Upper lobe of left lung (tissue), 6 donors: ENCODE data around the gene EYA2. TPM values are rescaled to one million over a fixed set of nuclear protein-coding genes. Genes with fewer than 3 reads are reported as not detected.

Source experiments
- ATAC-seq, 2 donors: fragments of 200-7000 bp; cut with Tn5 transposase; one replicate each; pipeline ENCODE4 v1.9.1; 2022; ENCODE audit warnings: mild to moderate bottlenecking in 2 of 2, moderate library complexity in 2 of 2; ENCODE audit not compliant: low FRiP score in 2 of 2
- DNase-seq, 2 donors: peaks; one replicate each; pipeline ENCODE4 v3.0.0-alpha.2; 2019 to 2020
- H3K27ac ChIP-seq, 4 donors: fragments of 200-600 bp; sonication (generic); one replicate each; pipeline ENCODE4 v1.5.1; 2016 to 2019
- H3K27me3 ChIP-seq, 4 donors: fragments of 200-600 bp; sonication (generic); one replicate each; pipeline ENCODE4 v1.5.1; 2017 to 2019
- H3K36me3 ChIP-seq, 4 donors: fragments of 200-600 bp; sonication (generic); one replicate each; pipeline ENCODE4 v1.5.1; 2016 to 2019
- H3K4me1 ChIP-seq, 4 donors: fragments of 200-600 bp; sonication (generic); one replicate each; pipeline ENCODE4 v1.5.1; 2018 to 2019
- H3K4me3 ChIP-seq, 4 donors: fragments of 200-600 bp; sonication (generic); one replicate each; pipeline ENCODE4 v1.5.1; 2017 to 2019; ENCODE audit warnings: mild to moderate bottlenecking in 2 of 4, moderate library complexity in 1 of 4
- H3K9me3 ChIP-seq, 4 donors: fragments of 200-600 bp; sonication (generic); one replicate each; pipeline ENCODE4 v1.5.1; 2018 to 2019
- EP300 ChIP-seq, 4 donors: sonication (generic); formaldehyde crosslinking; IDR thresholded peaks; one replicate each; pipeline ENCODE4 v1.5.1; 2017; ENCODE audit warnings: antibody characterized with exemption in 4 of 4, control low read depth in 2 of 4
- POLR2A ChIP-seq, 4 donors: fragments of 450-650 bp; IDR thresholded peaks; one replicate each; pipeline ENCODE4 v1.5.1; 2016 to 2017; ENCODE audit warnings: antibody characterized with exemption in 4 of 4, mild to moderate bottlenecking in 2 of 4
- POLR2AphosphoS5 ChIP-seq, 2 donors: sonication (generic); formaldehyde crosslinking; IDR thresholded peaks; one replicate each; pipeline ENCODE4 v1.5.1; 2017; ENCODE audit warnings: antibody characterized with exemption in 2 of 2
- WGBS, 2 donors: methylation state at CpG; one replicate each; pipeline ENCODE4 v1.1.5; 2017 to 2018; 5-methylcytosine and 5-hydroxymethylcytosine counted together
- total RNA-seq, 6 donors: library from RNA; depleted of rRNA in 4 of 6; stranded (reverse); fragments of >200 nt in 4 of 6; gene quantifications; one replicate each; pipeline versions ENCODE4 v1.1.0 to v1.2.1, GENCODE V29; 2016 to 2021
- TF ChIP-seq, protein P1 (sequence below), 6 experiments: fragments of 450-650 bp in 4 of 6; fragments of 200-600 bp in 2 of 6; sonication (generic) in 2 of 6; IDR thresholded peaks; one replicate each; pipeline ENCODE4 v1.5.1; 2016 to 2019; ENCODE audit warnings: antibody characterized with exemption in 6 of 6
- donor health status: DM: no; HTN: no; CAD: no; lungs with moderate emphysema.
- donor health status: DM: no; HTN: yes; CAD: no; lungs with severe emphysema.

Gene EYA2
- total RNA-seq, 6 donors from 2014 or later = 0.66 to 9.4 (median 3.0) TPM

- DNase-seq = no peak
- Histone ChIP-seq H3K27ac (no peak overlapping the region), H3K36me3 (no peaks in the 10 kb centered on the region), H3K4me1 (no peaks in the 10 kb centered on the region), H3K4me3 (no peak overlapping the region), H3K27me3 (no peaks in the 10 kb centered on the region), H3K9me3 (peaks cover 0 to 9% (median 0%) of the 10 kb centered on the region in 4 donors)
- no peak for ATAC-seq
- TF ChIP-seq POLR2AphosphoS5 (IDR thresholded peaks at IDR 0.05) = no peak
- TF ChIP-seq, protein P1, sequence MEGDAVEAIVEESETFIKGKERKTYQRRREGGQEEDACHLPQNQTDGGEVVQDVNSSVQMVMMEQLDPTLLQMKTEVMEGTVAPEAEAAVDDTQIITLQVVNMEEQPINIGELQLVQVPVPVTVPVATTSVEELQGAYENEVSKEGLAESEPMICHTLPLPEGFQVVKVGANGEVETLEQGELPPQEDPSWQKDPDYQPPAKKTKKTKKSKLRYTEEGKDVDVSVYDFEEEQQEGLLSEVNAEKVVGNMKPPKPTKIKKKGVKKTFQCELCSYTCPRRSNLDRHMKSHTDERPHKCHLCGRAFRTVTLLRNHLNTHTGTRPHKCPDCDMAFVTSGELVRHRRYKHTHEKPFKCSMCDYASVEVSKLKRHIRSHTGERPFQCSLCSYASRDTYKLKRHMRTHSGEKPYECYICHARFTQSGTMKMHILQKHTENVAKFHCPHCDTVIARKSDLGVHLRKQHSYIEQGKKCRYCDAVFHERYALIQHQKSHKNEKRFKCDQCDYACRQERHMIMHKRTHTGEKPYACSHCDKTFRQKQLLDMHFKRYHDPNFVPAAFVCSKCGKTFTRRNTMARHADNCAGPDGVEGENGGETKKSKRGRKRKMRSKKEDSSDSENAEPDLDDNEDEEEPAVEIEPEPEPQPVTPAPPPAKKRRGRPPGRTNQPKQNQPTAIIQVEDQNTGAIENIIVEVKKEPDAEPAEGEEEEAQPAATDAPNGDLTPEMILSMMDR (IDR thresholded peaks at IDR 0.05) = no peak
- TF ChIP-seq POLR2A (IDR thresholded peaks at IDR 0.05) = no peak
- no peak for TF ChIP-seq EP300 (IDR thresholded peaks at IDR 0.05)
- 69 to 86% methylated on average over 3 of the region's 3 CpGs for WGBS, 2 donors
Measured at GRCh38 chr20:47027456-47027855, 132.8 kb downstream of the EYA2 start.

DNA sequence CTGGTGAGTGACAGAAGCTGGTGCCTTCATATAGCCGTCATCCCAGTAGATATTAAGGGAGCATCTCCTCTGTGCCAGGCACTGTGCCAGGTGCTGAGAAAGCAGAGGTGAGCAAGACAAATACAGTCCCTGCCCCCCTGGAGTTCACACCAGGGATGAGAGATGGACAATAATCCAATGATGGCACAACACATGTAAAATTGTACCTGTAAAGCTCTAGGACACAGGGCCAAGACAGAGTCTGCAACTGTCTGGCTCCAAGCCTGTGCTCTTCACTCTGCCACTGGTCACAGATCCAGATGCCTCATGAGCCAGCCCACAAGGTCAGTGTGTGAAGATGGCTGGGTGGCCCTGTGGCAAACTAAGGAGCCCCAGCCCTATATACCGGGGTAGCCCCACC, 133.8 kb downstream of the EYA2 start:
- ATAC-seq (no peak), DNase-seq (no peak)
- Histone ChIP-seq H3K27ac (no peak overlapping the region), H3K4me3 (no peak overlapping the region), H3K4me1 (no peaks in the 10 kb centered on the region), H3K36me3 (no peaks in the 10 kb centered on the region), H3K27me3 (no peaks in the 10 kb centered on the region), H3K9me3 (peaks cover 0 to 9% (median 0%) of the 10 kb centered on the region in 4 donors)
- TF ChIP-seq POLR2AphosphoS5 (IDR thresholded peaks at IDR 0.05) (no peak), EP300 (IDR thresholded peaks at IDR 0.05) (no peak), POLR2A (IDR thresholded peaks at IDR 0.05) (no peak)
- TF ChIP-seq, protein P1 (IDR thresholded peaks at IDR 0.05) = no peak
- WGBS, 2 donors = 97 to 98% methylated on average over 2 of the region's 2 CpGs

DNA sequence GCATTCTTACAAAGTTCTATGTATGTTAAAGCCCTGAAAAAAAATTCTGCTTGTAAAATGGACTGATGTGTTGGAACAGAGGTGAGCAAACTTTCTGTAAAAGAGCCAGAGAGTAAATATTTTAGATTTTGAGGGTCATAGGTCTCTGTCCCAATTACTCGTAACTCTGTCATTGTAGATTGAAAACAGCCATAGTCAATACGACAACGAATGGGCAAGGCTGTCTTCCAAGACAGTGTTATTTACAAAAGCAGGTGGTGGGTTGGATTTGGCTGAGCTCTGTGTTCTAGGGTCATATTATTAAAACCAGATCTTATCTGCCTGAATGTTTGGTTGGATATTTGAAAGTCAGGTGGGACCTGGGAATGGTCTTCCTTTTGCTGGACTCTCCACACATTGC, 135.2 kb downstream of the EYA2 start:
- 68 to 72% methylated on average over 3 of the region's 3 CpGs for WGBS, 2 donors
- TF ChIP-seq EP300 (IDR thresholded peaks at IDR 0.05) = no peak
- TF ChIP-seq POLR2A (IDR thresholded peaks at IDR 0.05) = no peak
- TF ChIP-seq, protein P1 (IDR thresholded peaks at IDR 0.05) = no peak
- no peak for TF ChIP-seq POLR2AphosphoS5 (IDR thresholded peaks at IDR 0.05)
- Histone ChIP-seq H3K9me3 (peaks cover 0 to 9% (median 0%) of the 10 kb centered on the region in 4 donors), H3K4me1 (no peaks in the 10 kb centered on the region), H3K27me3 (no peaks in the 10 kb centered on the region), H3K4me3 (no peak overlapping the region), H3K27ac (no peak overlapping the region), H3K36me3 (no peaks in the 10 kb centered on the region)
- ATAC-seq (no peak), DNase-seq (no peak)

DNA sequence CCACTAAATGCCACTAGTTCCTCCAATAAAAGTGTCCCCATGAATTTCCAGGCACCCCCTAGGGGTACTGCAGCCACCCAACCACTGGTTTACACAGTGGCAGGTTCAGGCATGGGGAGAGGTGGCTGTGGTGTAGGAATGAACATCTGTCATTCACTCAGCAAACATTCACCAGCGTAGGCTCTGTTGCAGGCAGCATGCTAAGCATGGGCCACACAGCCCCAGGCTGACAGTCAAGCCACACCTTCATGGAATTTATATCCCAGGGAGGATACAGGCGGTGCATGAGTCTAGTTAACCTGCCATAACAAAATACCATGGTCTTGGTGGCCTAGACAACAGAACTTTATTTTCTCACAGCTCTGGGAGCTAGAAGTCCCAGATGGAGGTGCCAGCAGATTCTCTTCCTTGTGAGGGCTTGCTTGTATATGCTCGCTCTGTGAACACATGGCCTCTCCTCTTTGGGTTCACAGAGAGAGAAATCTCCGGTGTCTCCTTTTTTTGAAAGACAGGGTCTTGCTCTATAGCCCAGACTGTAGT, 135.7 kb downstream of the EYA2 start:
- H3K4me1 ChIP-seq = no peaks in the 10 kb centered on the region
- no peak overlapping the region for H3K4me3 ChIP-seq
- peaks cover 0 to 9% (median 0%) of the 10 kb centered on the region in 4 donors for H3K9me3 ChIP-seq
- DNase-seq (no peak), ATAC-seq (no peak)
- WGBS, 2 donors = 82 to 90% methylated on average over 2 to 4 of the region's 4 CpGs
- no peaks in the 10 kb centered on the region for H3K27me3 ChIP-seq
- H3K36me3 ChIP-seq = no peaks in the 10 kb centered on the region
- TF ChIP-seq, protein P1 (IDR thresholded peaks at IDR 0.05) = no peak
- TF ChIP-seq EP300 (IDR thresholded peaks at IDR 0.05) (no peak), POLR2A (IDR thresholded peaks at IDR 0.05) (no peak), POLR2AphosphoS5 (IDR thresholded peaks at IDR 0.05) (no peak)
- H3K27ac ChIP-seq = no peak overlapping the region

DNA sequence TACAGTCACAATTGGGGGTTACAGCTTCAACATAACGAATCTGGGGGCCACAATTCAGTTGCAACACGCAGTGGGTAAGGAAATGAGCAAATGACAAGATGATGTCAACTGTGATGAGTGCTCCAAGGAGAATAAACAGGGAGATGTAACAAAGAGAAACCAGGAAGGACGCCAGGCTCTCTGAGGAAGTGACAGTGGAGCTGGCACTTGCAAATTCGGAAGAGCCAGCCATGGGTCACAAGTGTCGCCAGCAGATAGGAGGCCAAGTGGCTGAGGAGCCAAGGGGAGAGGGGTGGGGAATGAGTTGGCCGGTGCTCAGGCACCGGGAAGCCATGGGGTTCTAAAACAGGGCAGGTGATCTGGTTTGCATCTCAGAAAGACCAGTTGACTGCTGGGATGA, 136.4 kb downstream of the EYA2 start:
- Histone ChIP-seq H3K4me1 (no peaks in the 10 kb centered on the region), H3K36me3 (no peaks in the 10 kb centered on the region), H3K27me3 (no peaks in the 10 kb centered on the region), H3K27ac (no peak overlapping the region), H3K9me3 (peaks cover 0 to 9% (median 0%) of the 10 kb centered on the region in 4 donors), H3K4me3 (no peak overlapping the region)
- TF ChIP-seq EP300 (IDR thresholded peaks at IDR 0.05) (no peak), POLR2A (IDR thresholded peaks at IDR 0.05) (no peak)
- TF ChIP-seq, protein P1 (IDR thresholded peaks at IDR 0.05) = no peak
- 29 to 46% methylated on average over 7 of the region's 7 CpGs for WGBS, 2 donors
- DNase-seq = no peak
- peak in 1 of 2 donors; percentile 39 for ATAC-seq
